ENCODE results near the gene IFFO2.
"Not testable (repeated sequence)": the region's sequence is repeated elsewhere in the genome, so short reads cannot be mapped to it uniquely, and the experiment has no call there.

IFFO2 gene

DNA sequence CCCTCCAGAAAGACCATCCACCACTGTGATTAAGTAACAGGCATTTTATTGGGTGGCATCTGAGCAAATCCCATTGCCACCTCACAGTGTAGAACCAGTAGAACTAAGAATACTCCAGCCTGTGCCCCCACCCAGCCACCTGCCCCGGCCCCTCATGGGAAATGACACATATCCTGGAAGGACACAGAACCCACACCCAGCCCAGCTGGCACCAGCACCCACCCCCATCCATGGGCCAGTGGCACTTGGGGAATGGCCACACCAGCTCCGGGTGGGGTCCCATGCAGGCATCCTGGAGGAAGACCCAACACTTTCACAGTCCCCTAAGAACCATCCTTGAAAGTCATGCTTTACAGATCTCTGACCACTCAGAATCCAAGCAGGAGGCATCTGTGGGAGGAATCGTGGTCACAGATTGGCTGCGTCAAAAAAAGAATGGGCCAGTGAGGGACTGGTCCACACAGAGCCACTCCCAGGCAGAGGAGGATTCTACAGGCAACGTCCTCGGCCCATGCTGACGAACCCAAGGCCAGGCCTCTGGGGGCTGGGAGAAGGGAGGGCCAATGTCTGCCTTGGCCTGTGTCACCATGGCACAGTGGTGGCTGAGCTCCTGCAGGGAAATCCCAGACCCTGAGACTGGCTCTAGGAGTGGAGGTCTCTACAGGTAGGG lies 84.9 kb downstream of the IFFO2 start:
- no peak for DNase-seq (ENCODE audit: low spot score)
- TF ChIP-seq, protein P1, sequence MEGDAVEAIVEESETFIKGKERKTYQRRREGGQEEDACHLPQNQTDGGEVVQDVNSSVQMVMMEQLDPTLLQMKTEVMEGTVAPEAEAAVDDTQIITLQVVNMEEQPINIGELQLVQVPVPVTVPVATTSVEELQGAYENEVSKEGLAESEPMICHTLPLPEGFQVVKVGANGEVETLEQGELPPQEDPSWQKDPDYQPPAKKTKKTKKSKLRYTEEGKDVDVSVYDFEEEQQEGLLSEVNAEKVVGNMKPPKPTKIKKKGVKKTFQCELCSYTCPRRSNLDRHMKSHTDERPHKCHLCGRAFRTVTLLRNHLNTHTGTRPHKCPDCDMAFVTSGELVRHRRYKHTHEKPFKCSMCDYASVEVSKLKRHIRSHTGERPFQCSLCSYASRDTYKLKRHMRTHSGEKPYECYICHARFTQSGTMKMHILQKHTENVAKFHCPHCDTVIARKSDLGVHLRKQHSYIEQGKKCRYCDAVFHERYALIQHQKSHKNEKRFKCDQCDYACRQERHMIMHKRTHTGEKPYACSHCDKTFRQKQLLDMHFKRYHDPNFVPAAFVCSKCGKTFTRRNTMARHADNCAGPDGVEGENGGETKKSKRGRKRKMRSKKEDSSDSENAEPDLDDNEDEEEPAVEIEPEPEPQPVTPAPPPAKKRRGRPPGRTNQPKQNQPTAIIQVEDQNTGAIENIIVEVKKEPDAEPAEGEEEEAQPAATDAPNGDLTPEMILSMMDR (IDR thresholded peaks at IDR 0.05), result no peak

DNA sequence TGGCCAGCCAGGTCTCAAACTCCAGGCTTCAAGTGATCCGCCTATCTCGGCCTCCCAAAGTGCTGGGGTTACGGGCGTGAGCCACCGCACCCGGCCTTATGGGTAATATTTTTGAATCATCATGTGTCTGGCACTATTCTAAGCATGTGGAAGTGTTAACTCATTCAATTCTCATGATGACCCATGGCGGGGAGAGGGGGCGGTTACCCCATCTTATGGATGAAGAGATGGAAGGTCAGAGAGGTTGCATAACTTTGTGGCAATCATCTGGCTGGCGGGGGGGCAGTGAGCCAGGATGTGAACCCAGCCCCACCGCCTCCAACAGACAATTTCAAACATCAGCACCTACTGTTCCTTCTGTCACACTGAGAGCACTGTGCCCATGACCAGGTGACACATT lies 85.5 kb downstream of the IFFO2 start:
- Histone ChIP-seq H3K27ac (no peak overlapping the region), H3K4me3 (no peak overlapping the region)
- no peak for DNase-seq (ENCODE audit: low spot score)
- TF ChIP-seq, protein P1 (IDR thresholded peaks at IDR 0.05), result no peak

More for the DNA sequence above, 84.9 kb downstream of the IFFO2 start:
- Histone ChIP-seq H3K4me3 (no peak overlapping the region), H3K27ac (no peak overlapping the region)

GRCh38 chr1:18870595-18870865 lies 85.9 kb downstream of the IFFO2 start:
- not testable (repeated sequence) for H3K4me3 ChIP-seq; DNase-seq (ENCODE audit: low spot score); H3K27ac ChIP-seq

- DNase-seq (ENCODE audit: low spot score), result no peak
- Histone ChIP-seq H3K27ac (no peak overlapping the region), H3K4me3 (no peak overlapping the region)
- TF ChIP-seq, protein P1 (IDR thresholded peaks at IDR 0.05), result no peak
Observed at GRCh38 chr1:18869847-18870594, 86.5 kb downstream of the IFFO2 start.

- DNase-seq (ENCODE audit: low spot score), result no peak
- TF ChIP-seq, protein P1 (IDR thresholded peaks at IDR 0.05), result no peak
- Histone ChIP-seq H3K4me3 (no peak overlapping the region), H3K27ac (no peak overlapping the region)
Observed at GRCh38 chr1:18868801-18869424, 87.6 kb downstream of the IFFO2 start.

- TF ChIP-seq, protein P1 (IDR thresholded peaks at IDR 0.05), result no peak
- H3K4me3 ChIP-seq, result no peak overlapping the region
- H3K27ac ChIP-seq, result no peak overlapping the region
- DNase-seq (ENCODE audit: low spot score), result no peak
Observed at GRCh38 chr1:18868354-18868753, 88.1 kb downstream of the IFFO2 start.

- TF ChIP-seq, protein P1 (IDR thresholded peaks at IDR 0.05), result no peak
- Histone ChIP-seq H3K4me3 (no peak overlapping the region), H3K27ac (no peak overlapping the region)
- DNase-seq (ENCODE audit: low spot score), result no peak
Observed at GRCh38 chr1:18866846-18867245, 89.6 kb downstream of the IFFO2 start.
